K562 (cell line): ENCODE measurements around the gene SULT2B1. TPM values are rescaled to one million over a fixed set of nuclear protein-coding genes. Genes with fewer than 3 reads are reported as not detected.

Experiments
- ARHGAP35 ChIP-seq: fragments of 450-650 bp; IDR thresholded peaks from 2 replicates; pipeline ENCODE4 v1.6.1; 2018; ENCODE audit not compliant: partially characterized antibody
- C11orf30 ChIP-seq: fragments of 450-650 bp; IDR thresholded peaks from 2 replicates; pipeline ENCODE4 v1.6.1; 2016; ENCODE audit warnings: low read depth, mild to moderate bottlenecking
- CC2D1A ChIP-seq: fragments of 450-650 bp; IDR thresholded peaks from 2 replicates; pipeline ENCODE4 v1.6.1; 2017; ENCODE audit warnings: mild to moderate bottlenecking
- EP300 ChIP-seq: IDR thresholded peaks from 2 replicates; pipeline ENCODE4 v1.6.1; 2012; ENCODE audit warnings: low read length, improper control_type of control experiment
- EZH2 ChIP-seq: IDR thresholded peaks from 2 replicates; pipeline ENCODE4 v1.6.1; 2012; ENCODE audit warnings: low read depth, mild to moderate bottlenecking, inconsistent platforms, low read length, borderline replicate concordance
- GABPB1 ChIP-seq: sonication (generic); formaldehyde crosslinking; IDR thresholded peaks from 2 replicates; pipeline ENCODE4 v1.8.0; 2022; ENCODE audit warnings: mild to moderate bottlenecking, missing genetic modification reagents
- ID3 ChIP-seq, 2 experiments: fragments of 250-450 bp in 1 of 2; fragments of 450-650 bp in 1 of 2; sonication (Bioruptor Pico) in 1 of 2; IDR thresholded peaks; 2 replicates each; pipeline versions ENCODE4 v1.6.1 to v1.8.0; 2016 to 2021; ENCODE audit warnings: mild to moderate bottlenecking in 2 of 2, moderate library complexity in 2 of 2, missing compliant biosample characterization in 1 of 2, missing genetic modification characterization in 1 of 2
- L3MBTL2 ChIP-seq: fragments of 450-650 bp; IDR thresholded peaks from 2 replicates; pipeline ENCODE4 v1.6.1; 2016; ENCODE audit warnings: mild to moderate bottlenecking, moderate library complexity
- NRF1 ChIP-seq, 2 experiments: fragments of 450-650 bp; IDR thresholded peaks in 1 of 2; conservative IDR thresholded peaks in 1 of 2; 2 replicates each; pipeline ENCODE4 v1.6.1; 2014; ENCODE audit warnings: mild to moderate bottlenecking in 2 of 2
- PHF8 ChIP-seq: fragments of 200-600 bp; sonication (generic); IDR thresholded peaks from 2 replicates; pipeline ENCODE4 v1.6.1; 2012; ENCODE audit warnings: mixed run types, mild to moderate bottlenecking, inconsistent platforms, low read length, moderate library complexity, borderline replicate concordance
- PTTG1 ChIP-seq: fragments of 450-650 bp; IDR thresholded peaks from 2 replicates; pipeline ENCODE4 v1.6.1; 2016; ENCODE audit warnings: low read depth, mild to moderate bottlenecking, missing genetic modification characterization, missing compliant biosample characterization
- PURB ChIP-seq: sonication (generic); formaldehyde crosslinking; IDR thresholded peaks from 2 replicates; pipeline ENCODE4 v1.9.0; 2021; ENCODE audit warnings: low read depth, mild to moderate bottlenecking, missing genetic modification reagents
- PYGO2 ChIP-seq: fragments of 450-650 bp; IDR thresholded peaks from 2 replicates; pipeline ENCODE4 v1.6.1; 2016; ENCODE audit warnings: mild to moderate bottlenecking, missing genetic modification characterization, moderate library complexity, missing compliant biosample characterization
- RBM34 ChIP-seq: fragments of 200-400 bp; formaldehyde crosslinking; IDR thresholded peaks from 2 replicates; pipeline ENCODE4 v1.6.1; 2018; ENCODE audit warnings: low read length, borderline replicate concordance; ENCODE audit not compliant: insufficient read depth
- SNRNP70 ChIP-seq: fragments of 200-400 bp; formaldehyde crosslinking; optimal IDR thresholded peaks from 2 replicates; pipeline ENCODE3; 2017; ENCODE audit warnings: low read depth, low read length
- ZKSCAN3 ChIP-seq: fragments of 250-450 bp; sonication (Bioruptor Pico); IDR thresholded peaks from 2 replicates; pipeline ENCODE4 v1.4.0; 2020
- ZNF146 ChIP-seq: IDR thresholded peaks from one replicate; pipeline ENCODE4 v1.6.1; 2018; ENCODE audit warnings: missing compliant biosample characterization; ENCODE audit not compliant: unreplicated experiment
- polyA plus RNA-seq, 8 experiments: library from polyadenylated mRNA; depleted of rRNA in 4 of 8; stranded (reverse) in 5 of 8; unstranded in 3 of 8; fragments of >200 nt; fragmentation: Nextera tagmentation in 2 of 8; fragmentation: Illumina TruSeq in 1 of 8; extraction: Ambion mirVana in 2 of 8; extraction: Trizol in 1 of 8; gene quantifications; 2 replicates each; pipeline versions ENCODE4 v1.2.1 to v1.2.3, GENCODE V29; 2011 to 2014; ENCODE audit warnings: inconsistent platforms in 1 of 8, missing spikeins in 1 of 8
- total RNA-seq, 7 experiments: library from RNA; depleted of rRNA in 6 of 7; stranded (reverse); fragments of >200 nt in 6 of 7; fragmentation: Illumina TruSeq in 2 of 7; extraction: Trizol in 2 of 7; gene quantifications; 2 replicates each; pipeline versions ENCODE4 v1.2.1 to v1.2.3, GENCODE V29; 2011 to 2021; ENCODE audit warnings: low replicate concordance in 1 of 7
- TF ChIP-seq, protein P1 (sequence below): sonication (generic); formaldehyde crosslinking; IDR thresholded peaks from 2 replicates; pipeline ENCODE4 v1.5.0; 2020; ENCODE audit warnings: missing genetic modification reagents
- TF ChIP-seq, protein P2 (sequence below): fragments of 250-450 bp; sonication (Bioruptor Pico); IDR thresholded peaks from 2 replicates; pipeline ENCODE4 v1.8.0; 2022; ENCODE audit warnings: moderate library complexity, mild to moderate bottlenecking, inconsistent platforms
- TF ChIP-seq, protein P3 (sequence below): fragments of 150-350 bp; conservative IDR thresholded peaks from 2 replicates; pipeline ENCODE4 v1.6.1; 2014; ENCODE audit warnings: low read length
- TF ChIP-seq, protein P4 (sequence below): sonication (generic); formaldehyde crosslinking; IDR thresholded peaks from 2 replicates; pipeline ENCODE4 v1.8.1; 2022; ENCODE audit warnings: missing genetic modification reagents

Gene SULT2B1
- total and polyA plus RNA-seq, 9 of the 15 experiments (the other 6 are each of a cell fraction or from before 2014, with no cell fraction given), result 0.09 to 0.62 (median 0.22) TPM; not detected in 2

DNA sequence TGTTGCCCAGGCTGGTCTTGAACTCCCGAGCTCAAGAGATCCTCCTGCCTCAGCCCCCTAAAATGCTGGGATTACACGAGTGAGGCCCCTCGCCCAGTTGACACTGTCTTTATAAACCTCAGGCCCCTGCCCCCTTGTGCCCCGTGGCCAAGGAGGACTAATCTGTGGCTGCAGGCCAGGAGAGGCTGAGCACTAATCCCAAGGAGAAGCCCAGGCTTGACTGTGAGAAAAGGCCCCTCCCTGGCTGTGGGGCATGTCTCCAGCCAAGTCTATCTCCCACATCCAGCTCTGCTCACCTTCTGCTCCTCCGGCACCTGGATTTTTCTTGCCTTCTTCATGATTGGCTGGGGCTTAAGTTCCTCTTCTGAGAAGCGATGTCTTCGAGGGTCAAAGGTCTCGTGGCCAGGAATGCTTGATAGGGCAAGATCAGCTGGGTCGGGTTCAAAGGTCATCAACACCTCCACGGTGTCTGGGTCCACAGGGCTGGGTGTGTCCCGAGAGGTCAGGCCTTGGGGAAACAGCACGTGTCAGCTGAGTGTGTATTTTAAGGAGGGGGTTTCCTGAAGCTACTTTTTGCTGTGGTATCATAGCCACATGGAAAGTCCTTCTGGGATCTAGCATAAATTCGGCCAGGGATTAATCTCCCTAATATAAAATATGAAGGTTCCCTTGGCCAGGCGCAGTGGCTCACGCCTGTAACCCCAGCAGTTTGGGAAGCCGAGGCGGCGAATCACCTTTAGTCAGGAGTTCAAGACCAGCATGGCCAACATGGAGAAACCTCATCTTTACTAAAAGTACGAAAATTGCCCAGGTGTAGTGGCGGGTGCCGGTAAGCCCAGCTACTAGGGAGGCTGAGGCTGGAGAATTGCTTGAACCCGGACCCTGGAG lies 81.4 kb downstream of the SULT2B1 start (continued):
- TF ChIP-seq EP300 (peak; percentile 23; the same call in 1 of the 2 replicates), RBM34 (no peak), NRF1 (conservative IDR thresholded peaks at IDR 0.05 in 1 of 2, IDR thresholded peaks at IDR 0.05 in 1 of 2) (no peak), ZKSCAN3 (CRISPR knock-in tag) (no peak), EZH2 (no peak), GABPB1 (CRISPR knock-in tag) (0 out of 2 replicates have a peak, but pooled peaks have one; percentile 17), PTTG1 (tag) (no peak), ARHGAP35 (no peak), ID3 (CRISPR knock-in tag; IDR thresholded peaks at IDR 0.05) (no peak), ID3 (tag; IDR thresholded peaks at IDR 0.05) (no peak), PHF8 (no peak), L3MBTL2 (peak; percentile 91), SNRNP70 (no peak), PURB (CRISPR knock-in tag) (no peak), PYGO2 (no peak), ZNF146 (CRISPR knock-in tag) (no peak), CC2D1A (no peak), C11orf30 (no peak)
- TF ChIP-seq, protein P1, sequence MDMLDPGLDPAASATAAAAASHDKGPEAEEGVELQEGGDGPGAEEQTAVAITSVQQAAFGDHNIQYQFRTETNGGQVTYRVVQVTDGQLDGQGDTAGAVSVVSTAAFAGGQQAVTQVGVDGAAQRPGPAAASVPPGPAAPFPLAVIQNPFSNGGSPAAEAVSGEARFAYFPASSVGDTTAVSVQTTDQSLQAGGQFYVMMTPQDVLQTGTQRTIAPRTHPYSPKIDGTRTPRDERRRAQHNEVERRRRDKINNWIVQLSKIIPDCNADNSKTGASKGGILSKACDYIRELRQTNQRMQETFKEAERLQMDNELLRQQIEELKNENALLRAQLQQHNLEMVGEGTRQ, result peak; percentile 32; the same call in 1 of the 2 replicates
- TF ChIP-seq, protein P2, sequence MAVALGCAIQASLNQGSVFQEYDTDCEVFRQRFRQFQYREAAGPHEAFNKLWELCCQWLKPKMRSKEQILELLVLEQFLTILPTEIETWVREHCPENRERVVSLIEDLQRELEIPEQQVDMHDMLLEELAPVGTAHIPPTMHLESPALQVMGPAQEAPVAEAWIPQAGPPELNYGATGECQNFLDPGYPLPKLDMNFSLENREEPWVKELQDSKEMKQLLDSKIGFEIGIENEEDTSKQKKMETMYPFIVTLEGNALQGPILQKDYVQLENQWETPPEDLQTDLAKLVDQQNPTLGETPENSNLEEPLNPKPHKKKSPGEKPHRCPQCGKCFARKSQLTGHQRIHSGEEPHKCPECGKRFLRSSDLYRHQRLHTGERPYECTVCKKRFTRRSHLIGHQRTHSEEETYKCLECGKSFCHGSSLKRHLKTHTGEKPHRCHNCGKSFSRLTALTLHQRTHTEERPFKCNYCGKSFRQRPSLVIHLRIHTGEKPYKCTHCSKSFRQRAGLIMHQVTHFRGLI (CRISPR knock-in tag), result no peak
- TF ChIP-seq, protein P3, sequence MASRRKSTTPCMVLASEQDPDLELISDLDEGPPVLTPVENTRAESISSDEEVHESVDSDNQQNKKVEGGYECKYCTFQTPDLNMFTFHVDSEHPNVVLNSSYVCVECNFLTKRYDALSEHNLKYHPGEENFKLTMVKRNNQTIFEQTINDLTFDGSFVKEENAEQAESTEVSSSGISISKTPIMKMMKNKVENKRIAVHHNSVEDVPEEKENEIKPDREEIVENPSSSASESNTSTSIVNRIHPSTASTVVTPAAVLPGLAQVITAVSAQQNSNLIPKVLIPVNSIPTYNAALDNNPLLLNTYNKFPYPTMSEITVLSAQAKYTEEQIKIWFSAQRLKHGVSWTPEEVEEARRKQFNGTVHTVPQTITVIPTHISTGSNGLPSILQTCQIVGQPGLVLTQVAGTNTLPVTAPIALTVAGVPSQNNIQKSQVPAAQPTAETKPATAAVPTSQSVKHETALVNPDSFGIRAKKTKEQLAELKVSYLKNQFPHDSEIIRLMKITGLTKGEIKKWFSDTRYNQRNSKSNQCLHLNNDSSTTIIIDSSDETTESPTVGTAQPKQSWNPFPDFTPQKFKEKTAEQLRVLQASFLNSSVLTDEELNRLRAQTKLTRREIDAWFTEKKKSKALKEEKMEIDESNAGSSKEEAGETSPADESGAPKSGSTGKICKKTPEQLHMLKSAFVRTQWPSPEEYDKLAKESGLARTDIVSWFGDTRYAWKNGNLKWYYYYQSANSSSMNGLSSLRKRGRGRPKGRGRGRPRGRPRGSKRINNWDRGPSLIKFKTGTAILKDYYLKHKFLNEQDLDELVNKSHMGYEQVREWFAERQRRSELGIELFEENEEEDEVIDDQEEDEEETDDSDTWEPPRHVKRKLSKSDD, result no peak
- TF ChIP-seq, protein P4, sequence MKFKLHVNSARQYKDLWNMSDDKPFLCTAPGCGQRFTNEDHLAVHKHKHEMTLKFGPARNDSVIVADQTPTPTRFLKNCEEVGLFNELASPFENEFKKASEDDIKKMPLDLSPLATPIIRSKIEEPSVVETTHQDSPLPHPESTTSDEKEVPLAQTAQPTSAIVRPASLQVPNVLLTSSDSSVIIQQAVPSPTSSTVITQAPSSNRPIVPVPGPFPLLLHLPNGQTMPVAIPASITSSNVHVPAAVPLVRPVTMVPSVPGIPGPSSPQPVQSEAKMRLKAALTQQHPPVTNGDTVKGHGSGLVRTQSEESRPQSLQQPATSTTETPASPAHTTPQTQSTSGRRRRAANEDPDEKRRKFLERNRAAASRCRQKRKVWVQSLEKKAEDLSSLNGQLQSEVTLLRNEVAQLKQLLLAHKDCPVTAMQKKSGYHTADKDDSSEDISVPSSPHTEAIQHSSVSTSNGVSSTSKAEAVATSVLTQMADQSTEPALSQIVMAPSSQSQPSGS, result no peak
